ENCODE measurements around the gene VPS26B. TPM values are rescaled to one million over a fixed set of nuclear protein-coding genes. Genes with fewer than 3 reads are reported as not detected.

VPS26B gene
- total and polyA plus RNA-seq, 2 experiments from 2014 or later, result 10.1 to 29.1 TPM

DNA sequence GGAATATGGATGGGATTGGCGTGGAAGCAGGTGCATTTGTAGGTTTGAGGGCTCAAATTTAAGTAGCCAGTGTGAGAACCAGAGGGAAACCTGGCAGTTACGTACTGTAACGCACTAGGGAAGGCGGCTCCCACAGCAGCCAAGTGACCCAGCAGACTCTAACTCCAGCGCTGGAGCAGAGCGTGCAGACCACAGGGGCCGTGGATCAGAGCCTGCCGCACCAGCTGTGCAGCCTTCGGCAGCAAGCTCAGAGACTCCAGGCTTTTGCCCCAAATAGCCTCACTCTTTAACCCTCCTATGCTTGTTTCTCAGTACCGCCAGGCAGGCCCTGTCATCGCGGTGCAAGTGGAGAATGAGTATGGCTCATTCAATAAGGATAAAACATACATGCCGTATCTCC is 64.0 kb downstream of the VPS26B start:
- TF ChIP-seq CREB1 (CRISPR knock-in tag; IDR thresholded peaks at IDR 0.05; ENCODE audit: low read depth), result no peak
- no peak for TF ChIP-seq EZH2phosphoT487 (IDR thresholded peaks at IDR 0.05; ENCODE audit: unreplicated experiment)
- no peak for TF ChIP-seq ZNF114 (CRISPR knock-in tag; IDR thresholded peaks at IDR 0.05)
- TF ChIP-seq ZNF462 (CRISPR knock-in tag; IDR thresholded peaks at IDR 0.05), result no peak
- TF ChIP-seq, protein P1, sequence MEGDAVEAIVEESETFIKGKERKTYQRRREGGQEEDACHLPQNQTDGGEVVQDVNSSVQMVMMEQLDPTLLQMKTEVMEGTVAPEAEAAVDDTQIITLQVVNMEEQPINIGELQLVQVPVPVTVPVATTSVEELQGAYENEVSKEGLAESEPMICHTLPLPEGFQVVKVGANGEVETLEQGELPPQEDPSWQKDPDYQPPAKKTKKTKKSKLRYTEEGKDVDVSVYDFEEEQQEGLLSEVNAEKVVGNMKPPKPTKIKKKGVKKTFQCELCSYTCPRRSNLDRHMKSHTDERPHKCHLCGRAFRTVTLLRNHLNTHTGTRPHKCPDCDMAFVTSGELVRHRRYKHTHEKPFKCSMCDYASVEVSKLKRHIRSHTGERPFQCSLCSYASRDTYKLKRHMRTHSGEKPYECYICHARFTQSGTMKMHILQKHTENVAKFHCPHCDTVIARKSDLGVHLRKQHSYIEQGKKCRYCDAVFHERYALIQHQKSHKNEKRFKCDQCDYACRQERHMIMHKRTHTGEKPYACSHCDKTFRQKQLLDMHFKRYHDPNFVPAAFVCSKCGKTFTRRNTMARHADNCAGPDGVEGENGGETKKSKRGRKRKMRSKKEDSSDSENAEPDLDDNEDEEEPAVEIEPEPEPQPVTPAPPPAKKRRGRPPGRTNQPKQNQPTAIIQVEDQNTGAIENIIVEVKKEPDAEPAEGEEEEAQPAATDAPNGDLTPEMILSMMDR (conservative IDR thresholded peaks at IDR 0.05; ENCODE audit: low read depth in 2 of 2), result no peak
- TF ChIP-seq JUNB (IDR thresholded peaks at IDR 0.05; ENCODE audit: unreplicated experiment), result no peak
- TF ChIP-seq EZH2 (IDR thresholded peaks at IDR 0.05; ENCODE audit: low read depth, unreplicated experiment), result no peak
- no peak for TF ChIP-seq ETS1 (IDR thresholded peaks at IDR 0.05)
- no peak for TF ChIP-seq REST (IDR thresholded peaks at IDR 0.05; ENCODE audit: unreplicated experiment)
- TF ChIP-seq NANOG (IDR thresholded peaks at IDR 0.05; ENCODE audit: borderline replicate concordance), result no peak
- TF ChIP-seq POLR2AphosphoS5 (IDR thresholded peaks at IDR 0.05; ENCODE audit: low read depth), result no peak
- TF ChIP-seq ZNF331 (CRISPR knock-in tag; IDR thresholded peaks at IDR 0.05; ENCODE audit: low read depth), result no peak
- TF ChIP-seq STAT1 (IDR thresholded peaks at IDR 0.05; ENCODE audit: unreplicated experiment), result no peak
- Mint-ChIP-seq H3K27ac (no peak overlapping the region), H3K4me3 (no peak overlapping the region)

More for the DNA sequence above, 64.0 kb downstream of the VPS26B start:
- Histone ChIP-seq H3K4me1 (ENCODE audit: insufficient read depth) (0 out of 2 replicates have a peak, but pooled peaks cover 6% of the 10 kb centered on the region), H4K20me1 (replicated peaks; ENCODE audit: insufficient read depth) (no peaks in the 10 kb centered on the region), H3K4me3 (no peak overlapping the region), H3K4me2 (no peak overlapping the region), H3K79me2 (replicated peaks; ENCODE audit: insufficient read depth) (no peaks in the 10 kb centered on the region), H3K27ac (ENCODE audit: low read depth) (no peak overlapping the region), H2AFZ (no peak overlapping the region), H3F3A (replicated peaks; ENCODE audit: low read depth) (no peaks in the 10 kb centered on the region), H3K36me3 (ENCODE audit: insufficient read depth) (peaks cover 26% of the 10 kb centered on the region), H3K27me3 (ENCODE audit: insufficient read depth) (no peaks in the 10 kb centered on the region), H3K9me2 (ENCODE audit: insufficient read depth) (no peaks in the 10 kb centered on the region)
- peaks cover 73% of the 10 kb centered on the region for H3K36me3 Mint-ChIP-seq (ENCODE audit: low read depth)
- H3K27me3 Mint-ChIP-seq (ENCODE audit: insufficient read depth, low read depth, poor library complexity), result peaks cover 7% of the 10 kb centered on the region
- no peaks in the 10 kb centered on the region for H3K9me3 Mint-ChIP-seq
- ATAC-seq (no peak), DNase-seq (ENCODE audit: low spot score) (no peak)
- peaks cover 25% of the 10 kb centered on the region for H3K4me1 Mint-ChIP-seq
